Measurements from ENCODE around the gene CCDC134. TPM values are rescaled to one million over a fixed set of nuclear protein-coding genes. Genes with fewer than 3 reads are reported as not detected.
A peak's percentile ranks its signal among the peaks of the same experiment; 100 is the strongest.

Gene CCDC134
- total RNA-seq, 1 experiment from 2014 or later: 20.1 TPM

DNA sequence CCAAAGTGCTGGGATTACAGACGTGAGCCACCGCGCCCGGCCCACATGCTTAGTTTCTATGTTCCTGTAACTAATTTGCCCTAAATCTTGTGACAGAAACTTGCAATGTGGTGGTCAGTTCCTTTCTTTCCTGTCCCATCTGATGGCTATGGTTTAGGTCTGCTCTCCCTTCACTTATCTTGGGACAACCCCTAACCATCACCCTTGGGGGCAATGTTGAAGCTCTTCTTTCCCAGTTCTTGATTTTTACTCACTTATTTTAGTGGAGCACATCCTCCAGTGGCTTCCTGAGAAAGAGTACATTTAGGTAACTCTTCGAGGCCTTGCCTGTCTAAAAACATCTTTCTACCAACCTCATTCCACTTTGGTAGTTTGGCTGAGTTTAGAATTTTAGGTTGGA is 39.7 kb downstream of the CCDC134 start:
- H3K27ac Mint-ChIP-seq (ENCODE audit: unreplicated experiment): peak overlapping the region; percentile 63
- peaks cover 52% of the 10 kb centered on the region for H3K36me3 Mint-ChIP-seq (ENCODE audit: insufficient read depth, unreplicated experiment)
- no peaks in the 10 kb centered on the region for H3K27me3 Mint-ChIP-seq (ENCODE audit: unreplicated experiment)
- H3K9me3 Mint-ChIP-seq (ENCODE audit: low read depth, unreplicated experiment): no peaks in the 10 kb centered on the region
- TF ChIP-seq, protein P1, sequence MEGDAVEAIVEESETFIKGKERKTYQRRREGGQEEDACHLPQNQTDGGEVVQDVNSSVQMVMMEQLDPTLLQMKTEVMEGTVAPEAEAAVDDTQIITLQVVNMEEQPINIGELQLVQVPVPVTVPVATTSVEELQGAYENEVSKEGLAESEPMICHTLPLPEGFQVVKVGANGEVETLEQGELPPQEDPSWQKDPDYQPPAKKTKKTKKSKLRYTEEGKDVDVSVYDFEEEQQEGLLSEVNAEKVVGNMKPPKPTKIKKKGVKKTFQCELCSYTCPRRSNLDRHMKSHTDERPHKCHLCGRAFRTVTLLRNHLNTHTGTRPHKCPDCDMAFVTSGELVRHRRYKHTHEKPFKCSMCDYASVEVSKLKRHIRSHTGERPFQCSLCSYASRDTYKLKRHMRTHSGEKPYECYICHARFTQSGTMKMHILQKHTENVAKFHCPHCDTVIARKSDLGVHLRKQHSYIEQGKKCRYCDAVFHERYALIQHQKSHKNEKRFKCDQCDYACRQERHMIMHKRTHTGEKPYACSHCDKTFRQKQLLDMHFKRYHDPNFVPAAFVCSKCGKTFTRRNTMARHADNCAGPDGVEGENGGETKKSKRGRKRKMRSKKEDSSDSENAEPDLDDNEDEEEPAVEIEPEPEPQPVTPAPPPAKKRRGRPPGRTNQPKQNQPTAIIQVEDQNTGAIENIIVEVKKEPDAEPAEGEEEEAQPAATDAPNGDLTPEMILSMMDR (IDR thresholded peaks at IDR 0.05; ENCODE audit: unreplicated experiment): no peak
- peak overlapping the region; percentile 20 for H3K4me3 Mint-ChIP-seq (ENCODE audit: low read depth, unreplicated experiment)
- DNase-seq: no peak
- H3K4me1 Mint-ChIP-seq (ENCODE audit: low read depth, unreplicated experiment): peaks cover 78% of the 10 kb centered on the region
- BruUV-seq (replicated peaks): no TSS peak
- CTCF ChIA-PET: interaction anchor here (2.0 kb wide), 1 partner anchor 8 kb away, joined by 5 read pairs; the partner anchor contains the start of gene SREBF2
- intact Hi-C loops (cut with micrococcal nuclease; ENCODE audit: unreplicated experiment): no loop called here

DNA sequence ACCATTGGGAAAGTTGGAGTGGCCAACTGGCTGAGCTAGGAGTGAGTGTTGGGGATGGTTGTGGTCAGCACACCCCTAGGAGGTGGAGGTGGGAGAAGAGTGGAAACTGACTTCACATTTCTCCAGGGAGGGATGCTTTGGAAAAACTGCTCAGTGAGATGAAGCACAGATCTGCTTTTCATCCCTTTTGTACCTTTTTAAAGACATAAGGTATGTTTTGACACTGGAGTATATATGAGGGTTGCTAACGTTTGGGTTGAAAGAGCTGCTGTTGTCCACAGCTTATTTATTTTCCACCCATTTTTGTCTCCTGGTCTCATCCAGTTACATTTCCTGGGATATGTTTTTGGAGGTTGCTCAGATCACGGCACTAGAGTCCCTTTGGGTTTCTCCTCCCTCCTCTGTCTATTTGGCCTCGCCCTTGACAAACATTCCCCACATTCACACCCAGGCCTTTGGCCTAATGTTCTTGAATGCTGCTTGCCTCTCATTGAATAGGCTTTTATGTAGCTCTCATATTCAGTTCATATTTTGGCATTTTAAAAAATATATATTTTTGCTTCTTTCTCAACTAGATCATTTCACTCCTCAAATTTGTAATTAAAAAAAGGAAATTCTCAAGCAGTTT is 40.7 kb downstream of the CCDC134 start:
- Mint-ChIP-seq H3K36me3 (ENCODE audit: insufficient read depth, unreplicated experiment) (peaks cover 54% of the 10 kb centered on the region), H3K4me3 (ENCODE audit: low read depth, unreplicated experiment) (peak overlapping the region; percentile 20), H3K27ac (ENCODE audit: unreplicated experiment) (peak overlapping the region; percentile 63), H3K4me1 (ENCODE audit: low read depth, unreplicated experiment) (peaks cover 85% of the 10 kb centered on the region), H3K27me3 (ENCODE audit: unreplicated experiment) (no peaks in the 10 kb centered on the region), H3K9me3 (ENCODE audit: low read depth, unreplicated experiment) (no peaks in the 10 kb centered on the region)
- BruUV-seq (replicated peaks): no TSS peak
- intact Hi-C loops (cut with micrococcal nuclease; ENCODE audit: unreplicated experiment): no loop called here
- TF ChIP-seq, protein P1 (IDR thresholded peaks at IDR 0.05; ENCODE audit: unreplicated experiment): no peak
- CTCF ChIA-PET: interaction anchor here (1.0 to 2.0 kb wide), 3 partner anchors 9 to 144 kb away, joined by 3 to 5 read pairs (median 5); partner anchors contain the start of gene SREBF2
- peak; percentile 44 for DNase-seq

DNA sequence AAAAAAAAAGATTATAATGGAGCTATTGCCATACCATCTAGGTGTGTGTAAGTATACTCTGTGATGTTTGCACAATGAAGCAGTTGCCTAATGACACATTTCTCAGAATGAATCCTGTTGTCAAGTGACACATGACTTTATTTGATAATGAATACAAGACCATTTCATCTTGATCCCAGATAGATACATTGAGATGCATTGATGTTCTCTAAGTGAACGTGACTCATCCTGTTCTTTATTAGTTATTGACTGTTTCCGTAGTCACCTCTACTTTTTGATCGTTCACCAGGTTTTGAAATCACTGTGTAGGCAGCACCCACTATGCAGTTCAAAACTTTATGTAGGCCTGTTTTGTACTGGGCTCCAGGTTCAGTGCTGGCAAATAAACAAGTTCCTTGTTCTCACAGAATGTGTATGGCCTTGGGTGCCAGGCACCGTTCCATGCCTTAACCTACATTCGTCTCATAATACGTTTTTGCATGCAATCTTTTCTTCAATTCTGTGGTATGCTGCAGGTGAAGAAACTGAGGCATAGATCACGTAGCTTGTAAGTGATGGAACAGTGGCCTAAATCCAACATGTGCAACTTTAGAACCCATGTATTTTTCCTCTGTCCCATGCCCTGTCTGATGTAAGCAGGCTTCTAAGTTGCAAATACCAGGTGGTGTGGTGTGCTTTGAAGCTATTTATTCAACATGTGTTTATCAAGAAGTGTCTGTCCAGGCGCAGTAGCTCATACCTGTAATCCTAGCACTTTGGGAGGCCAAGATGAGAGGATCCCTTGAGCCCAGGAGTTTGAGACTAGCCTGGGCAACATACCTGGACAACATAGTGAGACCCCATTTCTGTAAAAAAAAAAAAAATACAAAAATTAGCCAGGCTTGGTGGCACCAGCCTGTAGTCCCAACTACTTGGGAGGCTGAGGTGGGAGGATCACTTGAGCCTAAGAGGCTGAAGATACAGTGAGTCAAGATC is 42.8 kb downstream of the CCDC134 start:
- no peaks in the 10 kb centered on the region for H3K9me3 Mint-ChIP-seq (ENCODE audit: low read depth, unreplicated experiment)
- CTCF ChIA-PET: interaction anchor here (0.7 to 1.6 kb wide), 5 partner anchors 10 to 96 kb away, joined by 3 to 7 read pairs (median 4); partner anchors contain the start of gene SREBF2
- H3K36me3 Mint-ChIP-seq (ENCODE audit: insufficient read depth, unreplicated experiment): peaks cover 34% of the 10 kb centered on the region
- H3K27me3 Mint-ChIP-seq (ENCODE audit: unreplicated experiment): no peaks in the 10 kb centered on the region
- H3K27ac Mint-ChIP-seq (ENCODE audit: unreplicated experiment): no peak overlapping the region
- intact Hi-C loops (cut with micrococcal nuclease; ENCODE audit: unreplicated experiment): no loop called here
- no peak overlapping the region for H3K4me3 Mint-ChIP-seq (ENCODE audit: low read depth, unreplicated experiment)
- peaks cover 84% of the 10 kb centered on the region for H3K4me1 Mint-ChIP-seq (ENCODE audit: low read depth, unreplicated experiment)
- TF ChIP-seq, protein P1 (IDR thresholded peaks at IDR 0.05; ENCODE audit: unreplicated experiment): no peak
- DNase-seq: no peak
- no TSS peak for BruUV-seq (replicated peaks)

DNA sequence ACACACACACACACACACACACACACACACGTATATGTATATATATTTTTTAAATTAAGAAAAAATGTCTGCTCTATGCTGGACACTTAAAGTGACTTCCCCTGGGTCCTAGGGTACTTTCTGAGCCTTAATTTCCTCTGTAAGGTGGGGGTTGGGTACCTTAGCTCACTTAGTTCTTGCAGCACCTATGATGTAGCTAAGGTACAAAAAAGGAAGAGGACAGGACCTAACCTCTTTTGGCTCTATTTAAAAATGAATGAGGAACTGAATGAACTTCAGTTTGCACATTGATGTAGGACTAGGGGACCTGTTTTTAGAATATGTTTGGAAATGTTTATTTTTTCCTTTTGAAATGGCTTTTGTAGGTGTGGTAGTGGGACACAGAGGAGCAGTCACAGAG is 43.6 kb downstream of the CCDC134 start:
- Mint-ChIP-seq H3K9me3 (ENCODE audit: low read depth, unreplicated experiment) (no peaks in the 10 kb centered on the region), H3K36me3 (ENCODE audit: insufficient read depth, unreplicated experiment) (peaks cover 27% of the 10 kb centered on the region), H3K4me1 (ENCODE audit: low read depth, unreplicated experiment) (peaks cover 83% of the 10 kb centered on the region), H3K27ac (ENCODE audit: unreplicated experiment) (peak overlapping the region; percentile 71), H3K4me3 (ENCODE audit: low read depth, unreplicated experiment) (peak overlapping the region; percentile 55), H3K27me3 (ENCODE audit: unreplicated experiment) (no peaks in the 10 kb centered on the region)
- intact Hi-C loops (cut with micrococcal nuclease; ENCODE audit: unreplicated experiment): no loop called here
- no peak for DNase-seq
- TF ChIP-seq, protein P1 (IDR thresholded peaks at IDR 0.05; ENCODE audit: unreplicated experiment): no peak
- BruUV-seq (replicated peaks): no TSS peak
- CTCF ChIA-PET: interaction anchor here (0.7 to 1.6 kb wide), 5 partner anchors 11 to 209 kb away, joined by 4 to 7 read pairs (median 4); partner anchors contain the start of gene SREBF2
